AG20443 (cell line): ENCODE measurements around the gene IDH3G.
"Not testable (repeated sequence)": the region's sequence is repeated elsewhere in the genome, so short reads cannot be mapped to it uniquely, and the experiment has no call there.

ENCODE experiments used
- DNase-seq: peaks from one replicate; pipeline ENCODE4 v3.0.0; 2012; ENCODE audit warnings: low spot score, mixed read lengths

The IDH3G gene

GRCh38 chrX:153755136-153755535 is 39.0 kb downstream of the IDH3G start:
- no peak for DNase-seq

GRCh38 chrX:153750127-153750774 is 43.9 kb downstream of the IDH3G start:
- DNase-seq, result no peak

GRCh38 chrX:153749017-153749416 is 45.2 kb downstream of the IDH3G start:
- not testable (repeated sequence) for DNase-seq

GRCh38 chrX:153746991-153747390 is 47.2 kb downstream of the IDH3G start:
- DNase-seq, result not testable (repeated sequence)

- DNase-seq, result no peak
Measured at GRCh38 chrX:153746359-153746758, 47.8 kb downstream of the IDH3G start.

GRCh38 chrX:153745067-153745433 is 49.1 kb downstream of the IDH3G start:
- not testable (repeated sequence) for DNase-seq

- no peak for DNase-seq
Measured at GRCh38 chrX:153744210-153745066, 49.7 kb downstream of the IDH3G start.

GRCh38 chrX:153743468-153744209 is 50.5 kb downstream of the IDH3G start:
- not testable (repeated sequence) for DNase-seq

GRCh38 chrX:153742796-153743467 is 51.2 kb downstream of the IDH3G start:
- DNase-seq, result not testable (repeated sequence)

GRCh38 chrX:153742111-153742510 is 52.1 kb downstream of the IDH3G start:
- DNase-seq, result not testable (repeated sequence)

GRCh38 chrX:153741446-153741845 is 52.7 kb downstream of the IDH3G start:
- DNase-seq, result no peak

GRCh38 chrX:153740631-153741222 is 53.4 kb downstream of the IDH3G start:
- no peak for DNase-seq

GRCh38 chrX:153739754-153740486 is 54.3 kb downstream of the IDH3G start:
- DNase-seq, result no peak

- no peak for DNase-seq
Measured at GRCh38 chrX:153738056-153738605, 56.0 kb downstream of the IDH3G start.

GRCh38 chrX:153736871-153737441 is 57.2 kb downstream of the IDH3G start:
- no peak for DNase-seq

- DNase-seq, result no peak
Measured at GRCh38 chrX:153736071-153736820, 57.9 kb downstream of the IDH3G start.
